Measurements from ENCODE around the gene MYL6B.

DNA sequence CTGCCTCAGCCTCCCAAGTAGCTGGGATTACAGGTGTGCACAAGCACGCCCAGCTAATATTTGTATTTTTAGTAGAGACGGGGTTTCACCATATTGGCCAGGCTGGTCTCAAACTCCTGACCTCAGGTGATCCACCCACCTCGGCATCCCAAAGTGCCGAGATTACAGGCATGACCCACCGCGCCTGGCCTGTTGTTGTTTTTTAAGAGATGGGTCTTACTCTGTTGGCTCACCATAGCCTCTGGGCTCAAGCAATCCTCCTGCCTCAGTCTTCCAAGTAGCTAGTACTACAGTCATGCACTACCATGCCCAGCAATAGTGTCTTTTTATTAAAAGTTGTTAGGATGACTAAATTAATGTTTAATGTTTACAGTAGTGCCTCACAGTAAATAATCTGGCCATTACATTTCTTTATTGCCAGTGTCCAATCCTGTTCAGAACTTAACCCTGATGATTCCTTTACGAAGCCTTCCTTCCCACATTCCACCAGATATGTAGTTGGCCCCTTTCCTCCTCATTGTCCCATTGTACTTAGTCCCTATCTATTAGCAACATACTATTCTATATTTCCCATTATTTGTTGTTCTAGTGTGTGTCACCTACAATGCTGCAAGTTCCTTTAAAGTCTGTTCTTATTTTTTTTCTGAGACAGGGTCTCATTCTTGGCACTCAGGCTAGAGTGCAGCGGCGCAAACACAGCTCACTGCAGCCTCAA lies 45.7 kb downstream of the MYL6B start:
- no peak for TF ChIP-seq EZH2 (IDR thresholded peaks at IDR 0.05)
- TF ChIP-seq POLR2AphosphoS5 (IDR thresholded peaks at IDR 0.05; ENCODE audit: borderline replicate concordance, low read depth, low read length) = no peak
